NK-92 treated with Interleukin-12 subunit alpha and Interleukin-12 subunit beta, amount 100 ng/mL, for 24 hours (cell line): ENCODE measurements around the gene ZBTB43.
"Not testable (repeated sequence)": the region's sequence is repeated elsewhere in the genome, so short reads cannot be mapped to it uniquely, and the experiment has no call there.

Source experiments
- DNase-seq: peaks from one replicate; lab custom pipeline; 2025; lab: John Stamatoyannopoulos, UW

ZBTB43 gene

DNA sequence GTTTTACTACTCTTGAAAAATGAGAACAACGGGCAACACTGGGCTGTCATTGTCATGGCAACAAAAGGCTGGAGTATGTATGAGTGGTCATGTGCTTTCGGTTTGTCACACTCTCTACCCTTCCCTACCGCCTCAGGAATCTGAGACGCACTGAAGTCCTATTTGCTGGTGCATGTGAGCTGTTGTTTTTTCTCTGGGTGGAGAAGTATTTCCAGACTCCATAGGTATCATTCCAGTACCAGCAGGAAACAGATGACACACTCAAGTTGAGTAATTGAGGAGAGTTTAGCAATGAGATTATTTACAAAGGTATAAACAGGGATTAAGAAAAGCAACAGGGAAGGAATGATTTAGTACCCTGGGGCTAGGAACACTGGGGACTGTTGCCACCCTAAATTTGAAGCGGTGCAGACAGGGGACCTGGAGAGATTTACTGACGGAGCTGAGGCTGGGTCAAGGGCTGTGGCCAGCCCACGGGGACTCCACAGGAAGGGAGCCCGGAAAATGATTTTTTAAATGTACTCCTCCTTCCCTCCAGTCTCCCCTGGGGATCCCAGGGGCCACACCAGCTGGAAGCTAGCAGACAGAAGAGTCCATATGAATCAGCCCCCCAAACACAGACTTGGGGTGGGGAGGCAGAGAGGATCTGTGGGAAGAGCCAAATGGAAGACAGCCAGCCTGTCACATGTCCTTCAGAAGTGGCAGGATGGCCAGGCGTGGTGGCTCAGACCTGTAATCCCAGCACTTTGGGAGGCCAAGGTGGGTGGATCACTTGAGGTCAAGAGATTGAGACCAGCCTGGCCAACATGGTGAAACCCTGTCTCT, 13.2 kb upstream of the ZBTB43 start:
- DNase-seq = no peak

GRCh38 chr9:126793686-126794417, 11.0 kb upstream of the ZBTB43 start:
- no peak for DNase-seq

GRCh38 chr9:126794441-126794840, 10.4 kb upstream of the ZBTB43 start:
- DNase-seq = no peak

- no peak for DNase-seq
Measured at GRCh38 chr9:126796758-126797157, 8.1 kb upstream of the ZBTB43 start.

DNA sequence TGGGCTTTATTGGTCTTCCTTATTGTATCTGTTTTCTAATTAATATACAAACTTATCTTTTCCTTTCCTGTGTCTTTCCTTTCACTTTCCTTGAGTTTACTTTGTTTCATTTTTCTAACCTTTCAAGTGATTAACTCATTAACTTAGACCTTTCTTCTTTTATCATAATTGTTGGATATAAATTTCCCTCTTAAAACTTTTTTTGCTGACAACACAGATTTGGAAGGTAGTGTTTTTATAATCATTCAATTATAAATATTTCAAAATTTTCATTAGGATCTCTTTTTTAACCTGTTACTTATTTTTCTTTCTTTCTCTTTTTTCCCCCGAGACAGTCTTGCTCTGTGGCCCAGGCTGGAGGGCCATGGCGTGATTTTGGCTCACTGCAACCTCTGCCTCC, 6.9 kb upstream of the ZBTB43 start:
- no peak for DNase-seq

- DNase-seq = no peak
Measured at GRCh38 chr9:126799034-126799433, 5.8 kb upstream of the ZBTB43 start.

DNA sequence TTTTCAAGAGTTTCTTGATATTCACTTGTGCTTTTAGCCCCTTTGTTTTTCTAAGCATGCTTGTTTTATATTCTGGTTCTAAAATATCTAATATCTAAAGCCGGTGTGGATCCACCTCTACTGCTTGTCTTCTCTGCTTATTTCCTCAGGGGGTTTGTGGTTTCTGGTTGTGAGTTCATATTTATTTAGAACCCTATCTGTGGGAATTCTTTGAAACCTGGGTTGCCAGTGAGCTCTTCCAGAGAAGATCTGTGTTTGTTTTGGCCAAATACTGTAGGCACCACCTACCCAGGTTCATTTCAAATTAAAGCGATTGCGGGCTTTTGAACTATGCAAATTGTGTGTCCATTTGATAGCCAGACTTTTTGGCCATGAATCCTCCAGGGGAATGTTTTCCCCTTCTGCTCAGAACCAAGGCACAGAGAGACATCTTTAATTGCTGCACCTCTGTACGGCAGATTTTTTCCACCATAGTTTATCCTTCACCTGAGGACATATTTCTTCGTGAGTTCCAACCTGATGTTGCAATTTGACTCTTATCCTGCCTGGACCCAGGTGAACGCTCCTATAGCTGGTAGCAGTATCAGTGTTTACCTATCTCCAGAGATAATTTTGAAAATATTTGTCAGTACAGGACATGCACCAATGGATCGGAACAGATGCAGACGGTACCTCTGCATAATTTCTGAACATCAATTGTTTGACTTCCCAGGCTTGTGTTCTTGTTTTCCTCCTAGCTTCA, 2.4 kb upstream of the ZBTB43 start:
- DNase-seq = no peak

DNA sequence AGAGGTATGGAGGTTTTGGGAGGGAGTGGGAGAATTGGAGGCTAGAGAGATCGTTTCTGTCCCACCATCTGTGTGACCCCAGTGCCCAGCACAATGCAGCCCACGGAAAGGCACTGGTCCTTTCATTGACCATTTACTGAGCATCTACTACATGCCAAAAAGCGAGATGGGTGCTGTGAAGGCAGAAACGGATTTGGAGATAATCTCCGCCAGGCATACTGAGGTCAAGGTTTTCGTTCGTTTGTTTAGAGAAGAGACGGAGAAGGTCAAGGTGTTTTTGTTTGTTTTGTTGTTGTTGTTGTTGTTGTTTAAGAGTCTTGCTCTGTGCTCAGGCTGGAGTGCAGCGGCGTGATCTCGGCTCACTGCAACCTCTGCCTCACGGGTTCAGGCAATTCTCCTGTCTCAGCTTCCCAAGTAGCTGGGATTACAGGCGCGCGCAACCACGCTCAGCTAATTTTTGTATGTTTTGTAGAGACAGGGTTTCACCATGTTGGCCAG, 593 bp upstream of the ZBTB43 start:
- no peak for DNase-seq

GRCh38 chr9:126805554-126806262, 868 bp downstream of the ZBTB43 start:
- peak; percentile 89 for DNase-seq

DNA sequence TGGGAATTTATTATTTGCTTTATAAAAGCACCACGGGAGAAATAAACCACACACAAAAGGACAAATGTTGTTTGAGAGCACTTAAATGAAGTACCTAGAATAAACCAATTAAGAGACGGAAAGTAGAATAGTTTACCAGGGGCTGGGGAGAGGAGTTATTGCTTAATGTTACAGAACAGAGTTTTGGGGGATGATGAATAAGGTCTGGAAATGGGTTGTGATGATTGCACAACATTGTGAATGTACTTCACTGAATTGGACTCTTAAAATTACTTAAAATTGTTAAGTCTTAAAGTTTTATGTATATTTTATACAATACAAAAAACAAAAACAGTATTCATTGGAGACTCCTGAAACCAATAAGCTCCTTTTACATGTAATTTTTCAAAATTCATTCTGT, 1.5 kb downstream of the ZBTB43 start:
- no peak for DNase-seq

GRCh38 chr9:126809068-126809467, 4.2 kb downstream of the ZBTB43 start:
- DNase-seq = no peak

- DNase-seq = not testable (repeated sequence)
Measured at GRCh38 chr9:126810221-126810620, 5.4 kb downstream of the ZBTB43 start.

DNA sequence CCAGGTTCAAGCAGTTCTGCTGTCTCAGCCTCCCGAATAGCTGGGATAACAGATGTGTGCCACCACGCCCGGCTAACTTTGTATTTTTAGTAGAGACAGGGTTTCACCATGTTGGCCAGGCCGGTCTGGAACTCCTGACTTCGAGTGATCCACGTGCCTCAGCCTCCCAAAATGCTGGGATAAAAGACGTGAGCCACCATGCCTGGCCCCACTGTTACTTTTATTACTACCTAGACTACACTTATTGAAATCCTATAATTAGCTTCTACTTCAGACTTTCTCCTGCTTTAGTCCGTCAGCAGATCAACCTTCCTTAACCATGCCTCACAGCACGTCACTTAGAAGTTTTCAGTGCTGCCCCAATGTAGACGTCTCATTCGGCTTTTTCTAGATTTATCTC, 8.2 kb downstream of the ZBTB43 start:
- no peak for DNase-seq

DNA sequence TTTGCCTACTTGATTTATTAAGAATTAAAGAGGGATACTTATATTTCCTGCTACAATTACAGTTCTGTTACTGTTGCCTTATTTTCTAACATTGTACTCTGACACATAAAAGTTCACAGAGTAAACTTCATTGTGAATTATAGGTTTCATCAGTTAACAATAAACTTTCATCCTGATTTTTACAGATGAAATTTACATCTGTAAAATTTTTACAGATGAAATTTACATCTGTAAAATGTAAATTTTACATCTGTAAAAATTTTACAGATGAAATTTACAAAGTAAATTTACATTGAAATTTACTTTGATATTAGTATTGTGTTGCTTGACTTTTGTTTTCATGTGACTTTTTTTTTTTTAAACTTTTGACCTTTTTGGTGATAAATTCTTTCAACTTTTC, 9.3 kb downstream of the ZBTB43 start:
- DNase-seq = no peak

GRCh38 chr9:126817615-126818014, 12.8 kb downstream of the ZBTB43 start:
- not testable (repeated sequence) for DNase-seq

DNA sequence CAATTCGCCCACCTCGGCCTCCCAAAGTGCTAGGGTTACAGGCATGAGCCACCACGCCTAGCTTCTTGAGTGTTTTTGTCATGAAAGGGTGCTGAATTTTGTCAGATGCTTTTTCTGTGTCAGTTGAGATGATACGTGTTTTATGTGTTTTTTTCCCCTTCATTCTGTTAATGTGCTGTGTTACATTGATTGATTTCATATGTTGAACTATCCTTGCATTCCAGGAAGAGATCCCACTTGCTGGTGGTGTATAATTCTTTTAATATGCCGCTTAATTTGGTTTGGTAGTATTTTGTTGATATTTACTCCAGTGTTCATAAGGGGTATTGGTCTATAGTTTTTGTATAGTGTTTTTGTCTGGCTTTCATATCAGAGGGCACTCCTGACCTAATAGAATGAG, 13.6 kb downstream of the ZBTB43 start:
- DNase-seq = no peak

DNA sequence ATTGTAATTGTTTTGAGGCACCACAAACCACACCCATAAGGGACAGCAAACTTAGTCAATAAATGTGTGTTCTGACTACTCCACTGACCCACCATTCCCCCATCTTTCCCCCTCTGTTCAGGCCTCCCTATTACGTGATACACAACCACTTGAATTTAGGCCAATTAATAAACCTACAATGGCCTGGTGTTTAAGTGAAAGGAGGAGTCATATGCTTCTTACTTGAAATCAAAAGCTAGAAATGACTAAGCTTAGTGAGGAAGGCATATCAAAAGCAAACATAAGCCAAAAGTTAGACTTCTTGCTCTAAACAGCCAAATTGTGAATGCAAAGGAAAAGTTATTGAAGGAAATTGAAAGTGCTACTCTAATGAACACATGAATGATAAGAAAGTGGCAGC, 14.6 kb downstream of the ZBTB43 start:
- DNase-seq = no peak

GRCh38 chr9:126822278-126822677, 17.4 kb downstream of the ZBTB43 start:
- DNase-seq = no peak

GRCh38 chr9:126822873-126823272, 18.0 kb downstream of the ZBTB43 start:
- DNase-seq = no peak

DNA sequence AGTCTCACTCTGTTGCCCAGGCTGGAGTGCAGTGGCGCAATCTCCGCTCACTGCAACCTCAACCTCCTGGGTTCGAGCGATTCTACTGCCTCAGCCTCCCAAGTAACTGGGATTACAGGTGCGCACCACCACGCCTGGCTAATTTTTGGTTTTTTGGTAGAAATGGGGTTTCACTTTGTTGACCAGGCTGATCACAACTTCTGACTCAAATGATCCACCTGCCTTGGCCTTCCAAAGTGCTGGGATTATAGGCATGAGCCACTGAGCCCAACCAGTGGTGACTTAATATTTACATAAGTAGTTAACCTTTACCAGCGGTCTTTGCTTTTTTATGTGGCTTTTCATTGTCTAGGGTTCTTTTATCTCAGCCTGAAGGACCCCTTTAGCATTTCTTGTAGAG, 19.2 kb downstream of the ZBTB43 start:
- not testable (repeated sequence) for DNase-seq

DNA sequence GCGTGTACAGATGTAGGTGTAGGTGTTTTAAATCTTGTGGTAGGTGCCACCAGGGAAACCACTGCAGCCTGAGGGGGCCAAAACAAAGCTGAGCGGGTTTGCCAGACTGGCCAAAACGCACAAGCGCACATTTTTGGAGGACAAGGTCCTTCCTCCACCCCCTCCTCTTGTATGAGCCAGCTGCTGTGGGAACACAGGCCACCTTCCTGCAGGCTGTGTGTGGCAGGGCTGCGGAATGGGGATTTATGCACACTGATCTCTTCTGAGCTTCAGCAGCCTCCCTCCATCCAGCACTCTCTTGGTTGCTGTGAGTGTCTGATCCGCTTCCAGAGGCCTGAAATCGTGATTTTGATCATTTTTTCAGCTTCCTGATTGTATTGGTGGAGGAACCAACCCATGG, 22.4 kb downstream of the ZBTB43 start:
- DNase-seq = no peak

- DNase-seq = no peak
Measured at GRCh38 chr9:126829035-126829434, 24.2 kb downstream of the ZBTB43 start.
